GM21723 (cell line): ENCODE results near the gene SORBS1.
A peak's percentile ranks its signal among the peaks of the same experiment; 100 is the strongest.

ENCODE experiments used
- ATAC-seq: cut with Tn5 transposase; IDR thresholded peaks from one replicate; pipeline ENCODE4 v1.9.1; 2021; ENCODE audit warnings: mild to moderate bottlenecking, moderate library complexity; ENCODE audit not compliant: unreplicated experiment

Gene SORBS1

GRCh38 chr10:95279042-95279820, 281.9 kb downstream of the SORBS1 start:
- no peak for ATAC-seq

DNA sequence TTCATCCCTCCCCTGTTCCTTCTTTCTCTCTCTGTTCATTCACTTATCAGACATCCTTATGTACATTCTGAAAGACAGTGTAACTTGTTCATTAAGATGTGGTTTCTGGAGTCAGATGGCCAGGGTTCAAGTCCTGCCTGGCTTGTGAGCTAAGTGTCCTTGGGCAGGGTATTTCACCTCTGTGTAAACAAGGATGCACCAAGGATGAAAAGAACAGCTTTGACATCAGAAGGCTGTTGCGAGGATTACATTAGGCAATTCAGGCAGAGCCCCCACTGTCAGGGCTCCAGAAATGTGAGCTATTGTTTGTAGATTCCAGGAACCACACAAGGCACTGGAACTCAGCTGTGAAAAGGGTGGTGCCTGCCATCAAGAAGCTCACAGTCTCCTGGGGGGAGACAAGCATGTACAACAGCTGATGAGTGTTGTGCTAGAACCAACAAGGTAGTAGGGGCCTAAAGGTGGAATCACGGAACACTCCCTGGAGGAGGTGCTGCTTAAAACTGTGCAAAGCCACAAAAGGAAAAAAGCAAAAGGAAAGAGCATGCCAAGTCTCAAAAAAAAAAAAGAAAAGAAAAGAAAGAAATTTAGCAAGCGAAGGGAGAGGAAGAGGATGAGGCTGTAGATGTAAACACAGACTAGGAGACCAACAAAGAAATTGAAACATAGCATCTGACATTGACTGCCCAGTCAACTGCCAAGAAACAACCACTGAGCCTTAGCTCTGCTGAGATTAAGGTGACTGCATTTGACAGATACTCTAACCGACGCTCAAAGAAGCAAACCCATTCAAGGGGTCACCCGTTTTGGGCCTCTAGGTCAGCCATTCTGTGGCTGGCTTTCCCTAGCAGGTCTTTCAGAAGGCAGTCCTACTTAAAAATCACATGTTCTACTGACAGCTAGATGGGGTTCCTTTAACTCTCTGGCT, 282.8 kb downstream of the SORBS1 start:
- ATAC-seq, result no peak

GRCh38 chr10:95277614-95278013, 283.6 kb downstream of the SORBS1 start:
- no peak for ATAC-seq

DNA sequence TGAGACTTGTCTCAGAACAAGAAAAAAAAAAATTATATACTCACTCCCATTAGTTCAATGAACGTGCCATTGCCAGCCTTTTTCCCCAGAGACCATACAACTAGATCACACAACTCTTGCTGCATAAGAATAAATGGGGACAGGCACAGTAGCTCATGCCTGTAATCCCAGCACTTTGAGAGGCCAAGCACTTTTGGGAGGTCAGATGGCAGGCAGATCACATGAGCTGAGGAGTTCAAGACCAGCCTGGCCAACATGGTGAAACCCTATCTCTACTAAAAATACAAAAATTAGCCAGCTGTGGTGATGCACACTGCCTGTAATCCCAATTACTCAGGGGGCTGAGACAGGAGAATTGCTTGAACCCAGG, 284.0 kb downstream of the SORBS1 start:
- no peak for ATAC-seq

- no peak for ATAC-seq
Observed at GRCh38 chr10:95276367-95277200, 284.6 kb downstream of the SORBS1 start.

DNA sequence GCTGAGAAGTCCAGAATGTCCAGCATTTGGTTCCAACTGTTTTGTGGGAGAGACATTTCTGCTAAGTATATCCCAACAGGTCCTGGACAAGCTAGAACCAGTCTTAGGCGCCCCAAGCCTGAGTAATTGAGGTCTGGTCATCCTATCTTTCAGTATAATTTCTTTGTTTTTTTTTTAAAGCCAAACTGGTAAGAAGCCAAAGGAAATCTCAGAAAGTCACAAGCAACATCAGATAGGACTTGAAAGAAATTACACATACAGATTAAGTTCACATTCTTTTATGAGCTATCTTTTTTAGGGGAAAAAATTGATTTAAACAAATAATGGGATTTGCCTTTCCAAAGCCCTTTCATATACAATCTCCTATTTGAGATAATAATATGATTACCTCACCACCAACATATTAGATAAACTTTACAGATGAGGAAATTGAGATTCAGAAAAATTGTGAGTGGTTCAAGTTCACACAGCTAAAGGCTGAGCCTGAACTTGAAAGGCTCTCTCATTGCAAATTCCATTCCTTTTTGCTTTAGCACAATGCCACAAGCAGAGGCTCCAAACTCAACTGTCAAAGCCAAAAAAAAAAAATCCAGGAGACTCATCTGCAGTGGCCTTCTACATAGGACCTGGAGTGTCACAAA, 285.3 kb downstream of the SORBS1 start:
- no peak for ATAC-seq

GRCh38 chr10:95273393-95274312, 287.5 kb downstream of the SORBS1 start:
- ATAC-seq, result no peak

DNA sequence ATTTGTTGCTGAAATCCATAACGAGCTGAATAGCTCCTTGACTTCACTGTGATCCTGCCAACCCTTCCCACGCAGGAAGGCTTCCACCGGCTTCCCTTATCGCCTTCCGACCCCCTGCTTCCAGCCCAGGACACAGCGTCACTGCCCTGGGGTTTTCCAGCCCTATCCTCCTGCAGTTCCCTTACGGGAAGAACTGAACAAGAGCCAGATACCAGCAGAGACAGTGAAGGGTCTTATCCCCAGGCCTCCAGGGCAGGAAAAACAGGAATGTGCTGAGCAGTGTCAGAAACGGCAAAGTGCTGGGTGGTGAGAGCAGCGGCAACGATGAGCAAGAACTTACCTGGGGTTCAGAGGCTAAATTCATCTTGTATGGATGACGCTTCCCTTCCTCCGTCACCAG, 292.7 kb downstream of the SORBS1 start:
- no peak for ATAC-seq

DNA sequence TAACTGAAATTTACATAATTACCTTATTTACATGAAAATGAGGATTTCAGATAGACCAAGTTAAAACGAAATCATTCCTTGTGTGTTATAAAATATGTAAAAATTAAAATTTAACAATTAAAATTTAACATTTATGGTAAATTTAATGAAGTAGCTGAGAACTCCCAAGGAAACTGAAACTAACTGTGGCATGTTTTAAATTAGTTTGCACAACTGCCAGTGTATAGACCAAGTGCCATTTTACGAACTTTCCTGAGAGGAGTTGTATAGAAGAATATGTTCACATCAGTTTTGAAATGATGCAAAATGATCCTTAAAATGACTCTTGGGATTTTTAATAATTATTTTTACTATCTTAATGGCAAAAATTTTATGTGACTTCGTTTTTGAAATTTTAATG, 293.9 kb downstream of the SORBS1 start:
- no peak for ATAC-seq

DNA sequence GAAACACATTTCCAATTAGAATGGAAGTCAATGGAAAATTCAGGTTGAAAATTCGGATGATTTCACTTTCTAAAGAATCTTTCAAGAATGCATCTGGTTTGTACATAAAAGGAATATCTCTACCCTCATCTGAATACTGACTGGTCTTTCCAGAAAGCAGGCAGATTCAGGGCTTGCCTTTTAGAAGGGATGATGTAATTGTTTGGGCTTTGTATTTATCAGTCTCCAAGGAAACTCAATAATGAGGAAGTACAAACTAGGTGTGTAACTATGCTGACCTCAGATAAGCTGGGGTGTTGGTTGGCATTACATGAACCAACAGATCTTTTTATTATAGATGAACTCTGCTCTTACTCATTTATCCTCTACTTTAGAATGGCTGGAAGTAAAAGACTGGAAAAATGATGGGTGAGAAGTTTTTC, 294.5 kb downstream of the SORBS1 start:
- peak; percentile 84 for ATAC-seq

DNA sequence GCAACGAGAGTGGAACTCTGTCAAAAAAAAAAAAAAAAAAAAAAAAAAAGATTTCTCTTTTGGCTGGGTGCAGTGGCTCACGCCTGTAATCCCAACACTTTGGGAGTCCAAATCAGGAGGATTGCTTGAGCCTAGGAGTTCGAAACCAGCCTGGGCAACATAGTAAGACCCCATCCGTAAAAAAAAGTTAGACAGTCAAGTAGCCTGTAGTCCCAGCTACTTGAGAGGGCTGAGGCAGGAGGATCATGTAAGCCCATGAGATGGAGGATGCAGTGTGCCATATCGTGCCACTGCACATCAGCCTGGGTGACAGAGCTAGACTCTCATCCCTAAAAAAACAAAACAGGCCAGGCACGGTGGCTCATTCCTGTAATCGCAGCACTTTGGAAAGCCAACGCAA, 295.6 kb downstream of the SORBS1 start:
- no peak for ATAC-seq

GRCh38 chr10:95264227-95265051, 296.7 kb downstream of the SORBS1 start:
- no peak for ATAC-seq

- ATAC-seq, result no peak
Observed at GRCh38 chr10:95263864-95264226, 297.3 kb downstream of the SORBS1 start.

- no peak for ATAC-seq
Observed at GRCh38 chr10:95262763-95263518, 298.2 kb downstream of the SORBS1 start.

DNA sequence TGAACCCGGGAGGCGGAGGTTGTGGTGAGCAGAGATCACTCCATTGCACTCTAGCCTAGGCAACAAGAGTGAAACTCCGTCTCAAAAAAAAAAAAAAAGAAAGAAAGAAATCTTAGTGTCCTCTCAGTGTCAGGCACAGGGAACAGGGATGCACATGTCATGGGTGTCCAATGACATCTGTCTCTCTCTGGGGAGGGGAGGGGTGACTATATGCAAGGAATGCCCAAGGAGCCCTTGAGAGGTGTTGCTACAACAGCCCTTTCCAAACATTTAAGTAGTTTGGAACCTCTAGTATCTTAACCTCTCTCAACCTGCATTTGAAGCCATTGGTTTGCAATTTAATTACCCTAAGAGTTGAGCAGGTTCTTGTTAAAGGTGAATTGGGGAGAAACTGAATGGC, 299.2 kb downstream of the SORBS1 start:
- ATAC-seq, result no peak
